ENCODE data around the gene POU2F3.

DNA sequence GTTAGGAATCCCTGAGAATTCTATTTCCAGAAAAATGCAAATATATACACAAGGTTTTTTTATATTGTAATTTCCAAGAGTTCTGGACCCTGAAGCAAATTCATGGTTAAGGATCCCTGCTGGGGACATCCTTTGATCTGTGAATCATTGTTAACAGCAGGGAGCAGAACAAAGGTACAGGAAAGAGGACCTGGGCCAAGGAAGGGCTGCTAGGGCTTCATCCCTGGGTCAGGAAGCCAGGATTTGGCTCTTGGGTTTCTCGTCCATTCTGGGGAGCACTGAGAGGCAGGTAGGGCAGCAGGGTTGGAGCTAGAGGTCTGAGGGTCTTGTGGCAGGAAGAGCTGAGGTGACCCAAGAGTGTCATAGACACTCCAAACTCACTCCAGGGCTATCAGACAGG is 39.3 kb upstream of the POU2F3 start:
- TF ChIP-seq, protein P1, sequence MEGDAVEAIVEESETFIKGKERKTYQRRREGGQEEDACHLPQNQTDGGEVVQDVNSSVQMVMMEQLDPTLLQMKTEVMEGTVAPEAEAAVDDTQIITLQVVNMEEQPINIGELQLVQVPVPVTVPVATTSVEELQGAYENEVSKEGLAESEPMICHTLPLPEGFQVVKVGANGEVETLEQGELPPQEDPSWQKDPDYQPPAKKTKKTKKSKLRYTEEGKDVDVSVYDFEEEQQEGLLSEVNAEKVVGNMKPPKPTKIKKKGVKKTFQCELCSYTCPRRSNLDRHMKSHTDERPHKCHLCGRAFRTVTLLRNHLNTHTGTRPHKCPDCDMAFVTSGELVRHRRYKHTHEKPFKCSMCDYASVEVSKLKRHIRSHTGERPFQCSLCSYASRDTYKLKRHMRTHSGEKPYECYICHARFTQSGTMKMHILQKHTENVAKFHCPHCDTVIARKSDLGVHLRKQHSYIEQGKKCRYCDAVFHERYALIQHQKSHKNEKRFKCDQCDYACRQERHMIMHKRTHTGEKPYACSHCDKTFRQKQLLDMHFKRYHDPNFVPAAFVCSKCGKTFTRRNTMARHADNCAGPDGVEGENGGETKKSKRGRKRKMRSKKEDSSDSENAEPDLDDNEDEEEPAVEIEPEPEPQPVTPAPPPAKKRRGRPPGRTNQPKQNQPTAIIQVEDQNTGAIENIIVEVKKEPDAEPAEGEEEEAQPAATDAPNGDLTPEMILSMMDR (IDR thresholded peaks at IDR 0.05), result no peak
- TF ChIP-seq POLR2A (IDR thresholded peaks at IDR 0.05), result no peak

Data from heart left ventricle (tissue), 13 donors.